HEK293 (cell line): ENCODE measurements around the gene VIPR2.

Experiments
- CTCF ChIA-PET: fragments of 350-600 bp; formaldehyde crosslinking; extraction: SDS; loops from one replicate; lab custom pipeline; 2021; ENCODE audit warnings: antibody characterized with exemption; lab: Yijun Ruan, JAX
- POLR2A ChIA-PET: fragments of 300-600 bp; formaldehyde crosslinking; extraction: SDS; loops from one replicate; lab custom pipeline; 2020; ENCODE audit warnings: antibody characterized with exemption, inconsistent platforms; lab: Yijun Ruan, JAX
- H3K27ac ChIP-seq: fragments of 200-500 bp; sonication (Bioruptor generic); 2 replicates; pipeline ENCODE4 v1.5.1; 2014; ENCODE audit warnings: low read depth, low read length, control low read depth, inconsistent platforms; ENCODE audit errors: extremely low read depth
- H3K36me3 ChIP-seq, 2 experiments: fragments of 200-500 bp in 1 of 2; sonication (Bioruptor generic) in 1 of 2; 1 replicate in 1 of 2; 2 replicates in 1 of 2; pipeline ENCODE4 v1.5.1; 2014 to 2017; ENCODE audit warnings: inconsistent platforms in 2 of 2, low read length in 2 of 2; ENCODE audit not compliant: control insufficient read depth in 2 of 2, insufficient read depth in 1 of 2
- H3K4me1 ChIP-seq: fragments of 200-500 bp; sonication (Bioruptor generic); 2 replicates; pipeline ENCODE4 v1.5.1; 2014; ENCODE audit warnings: mild to moderate bottlenecking, low read length, inconsistent platforms; ENCODE audit not compliant: control insufficient read depth, insufficient read depth
- H3K4me3 ChIP-seq: 2 replicates; pipeline ENCODE4 v1.5.1; 2011; ENCODE audit warnings: low read depth, mild to moderate bottlenecking, control low read depth, low read length, moderate library complexity
- H3K9me3 ChIP-seq: fragments of 200-500 bp; sonication (Bioruptor generic); 2 replicates; pipeline ENCODE4 v1.5.1; 2014; ENCODE audit warnings: low read depth, low read length, inconsistent platforms; ENCODE audit not compliant: control insufficient read depth, insufficient read depth
- HOXD13 ChIP-seq: sonication (generic); formaldehyde crosslinking; IDR thresholded peaks from 2 replicates; pipeline ENCODE4 v1.8.0; 2022; ENCODE audit warnings: missing genetic modification reagents, borderline replicate concordance
- OVOL3 ChIP-seq: fragments of 450-650 bp; formaldehyde crosslinking; IDR thresholded peaks from 2 replicates; pipeline ENCODE4 v1.5.1; 2016; ENCODE audit warnings: missing biosample characterization, missing genetic modification characterization
- PRDM6 ChIP-seq: fragments of 450-650 bp; formaldehyde crosslinking; IDR thresholded peaks from 2 replicates; pipeline ENCODE4 v1.5.1; 2017; ENCODE audit warnings: missing biosample characterization, missing genetic modification characterization
- SCRT2 ChIP-seq: fragments of 450-650 bp; formaldehyde crosslinking; IDR thresholded peaks from 2 replicates; pipeline ENCODE4 v1.5.1; 2016; ENCODE audit warnings: missing biosample characterization, missing genetic modification characterization
- YY1 ChIP-seq: fragments of 450-650 bp; formaldehyde crosslinking; IDR thresholded peaks from 2 replicates; pipeline ENCODE4 v1.5.1; 2018; ENCODE audit warnings: missing biosample characterization, missing genetic modification characterization
- ZBTB48 ChIP-seq: fragments of 450-650 bp; formaldehyde crosslinking; IDR thresholded peaks from 2 replicates; pipeline ENCODE4 v1.5.1; 2016; ENCODE audit warnings: missing biosample characterization, missing genetic modification characterization
- ZFP3 ChIP-seq: fragments of 450-650 bp; formaldehyde crosslinking; IDR thresholded peaks from 2 replicates; pipeline ENCODE4 v1.5.1; 2016; ENCODE audit warnings: low read depth, missing biosample characterization, missing genetic modification characterization
- ZNF121 ChIP-seq: fragments of 450-650 bp; formaldehyde crosslinking; IDR thresholded peaks from 2 replicates; pipeline ENCODE4 v1.5.1; 2016; ENCODE audit warnings: missing biosample characterization, missing genetic modification characterization
- ZNF26 ChIP-seq: fragments of 450-650 bp; formaldehyde crosslinking; IDR thresholded peaks from 2 replicates; pipeline ENCODE4 v1.5.1; 2016; ENCODE audit warnings: missing biosample characterization, missing genetic modification characterization
- ZNF473 ChIP-seq: fragments of 450-650 bp; formaldehyde crosslinking; IDR thresholded peaks from 2 replicates; pipeline ENCODE4 v1.5.1; 2017; ENCODE audit warnings: missing biosample characterization, missing genetic modification characterization
- ZNF521 ChIP-seq: fragments of 450-650 bp; formaldehyde crosslinking; IDR thresholded peaks from 2 replicates; pipeline ENCODE4 v1.5.1; 2017; ENCODE audit warnings: missing biosample characterization, mild to moderate bottlenecking, missing genetic modification characterization
- ZNF596 ChIP-seq: fragments of 450-650 bp; IDR thresholded peaks from 2 replicates; pipeline ENCODE4 v1.5.0; 2018; ENCODE audit warnings: missing biosample characterization, mild to moderate bottlenecking, missing genetic modification characterization, moderate library complexity
- ZNF610 ChIP-seq: fragments of 450-650 bp; formaldehyde crosslinking; IDR thresholded peaks from 2 replicates; pipeline ENCODE4 v1.5.1; 2016; ENCODE audit warnings: missing biosample characterization, missing genetic modification characterization, borderline replicate concordance
- ZNF701 ChIP-seq: fragments of 450-650 bp; formaldehyde crosslinking; IDR thresholded peaks from 2 replicates; pipeline ENCODE4 v1.5.1; 2016; ENCODE audit warnings: missing biosample characterization, missing genetic modification characterization
- ZNF707 ChIP-seq: fragments of 450-650 bp; formaldehyde crosslinking; IDR thresholded peaks from 2 replicates; pipeline ENCODE4 v1.5.1; 2016; ENCODE audit warnings: missing biosample characterization, missing genetic modification characterization
- TF ChIP-seq, protein P1 (sequence below): fragments of 450-650 bp; formaldehyde crosslinking; IDR thresholded peaks from 2 replicates; pipeline ENCODE4 v1.5.1; 2016; ENCODE audit warnings: missing biosample characterization, missing genetic modification characterization
- TF ChIP-seq, protein P2 (sequence below): fragments of 450-650 bp; formaldehyde crosslinking; IDR thresholded peaks from 2 replicates; pipeline ENCODE4 v1.5.1; 2017; ENCODE audit warnings: missing biosample characterization, mild to moderate bottlenecking, missing genetic modification characterization, moderate library complexity
- TF ChIP-seq, protein P3 (sequence below): fragments of 450-650 bp; formaldehyde crosslinking; IDR thresholded peaks from 2 replicates; pipeline ENCODE4 v1.5.1; 2016; ENCODE audit warnings: missing biosample characterization, missing genetic modification characterization
- TF ChIP-seq, protein P4 (sequence below): fragments of 450-650 bp; formaldehyde crosslinking; IDR thresholded peaks from 2 replicates; pipeline ENCODE4 v1.5.1; 2016; ENCODE audit warnings: missing biosample characterization, missing genetic modification characterization
- TF ChIP-seq, protein P5 (sequence below): fragments of 450-650 bp; formaldehyde crosslinking; IDR thresholded peaks from 2 replicates; pipeline ENCODE4; 2016; ENCODE audit warnings: missing biosample characterization, missing genetic modification characterization

VIPR2 gene

DNA sequence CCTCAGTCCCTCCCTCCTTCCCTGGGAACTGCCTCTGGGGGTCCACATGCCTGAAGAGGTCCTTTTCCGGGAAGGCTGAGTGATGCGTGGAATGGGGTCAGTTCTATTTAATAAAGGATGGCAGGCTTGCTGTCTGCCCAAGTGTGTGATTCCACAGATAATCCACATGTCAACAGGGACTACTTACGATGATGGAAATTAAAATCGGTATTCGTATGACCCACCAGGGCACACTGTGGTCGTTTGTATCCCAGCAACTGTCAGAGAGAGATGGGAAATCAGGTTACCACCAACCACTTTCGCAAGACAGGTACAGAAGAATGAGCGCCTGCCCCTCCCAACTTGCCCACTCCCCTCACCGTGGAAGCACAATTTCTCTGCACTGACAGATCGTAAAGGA lies 110.3 kb downstream of the VIPR2 start:
- Histone ChIP-seq H3K4me1 (no peaks in the 10 kb centered on the region), H3K4me3 (no peak overlapping the region), H3K27ac (no peak overlapping the region), H3K9me3 (no peaks in the 10 kb centered on the region), H3K36me3 (no peaks in the 10 kb centered on the region)
- ChIA-PET POLR2A (no interaction called here), CTCF (no interaction called here)
- TF ChIP-seq OVOL3 (tag by site-specific recombination): no peak
- no peak for TF ChIP-seq ZNF701
- no peak for TF ChIP-seq ZNF521
- no peak for TF ChIP-seq ZNF707 (tag by site-specific recombination)
- no peak for TF ChIP-seq ZNF596 (tag by site-specific recombination)
- TF ChIP-seq SCRT2 (tag by site-specific recombination): no peak
- TF ChIP-seq YY1 (tag by site-specific recombination): no peak
- TF ChIP-seq, protein P1, sequence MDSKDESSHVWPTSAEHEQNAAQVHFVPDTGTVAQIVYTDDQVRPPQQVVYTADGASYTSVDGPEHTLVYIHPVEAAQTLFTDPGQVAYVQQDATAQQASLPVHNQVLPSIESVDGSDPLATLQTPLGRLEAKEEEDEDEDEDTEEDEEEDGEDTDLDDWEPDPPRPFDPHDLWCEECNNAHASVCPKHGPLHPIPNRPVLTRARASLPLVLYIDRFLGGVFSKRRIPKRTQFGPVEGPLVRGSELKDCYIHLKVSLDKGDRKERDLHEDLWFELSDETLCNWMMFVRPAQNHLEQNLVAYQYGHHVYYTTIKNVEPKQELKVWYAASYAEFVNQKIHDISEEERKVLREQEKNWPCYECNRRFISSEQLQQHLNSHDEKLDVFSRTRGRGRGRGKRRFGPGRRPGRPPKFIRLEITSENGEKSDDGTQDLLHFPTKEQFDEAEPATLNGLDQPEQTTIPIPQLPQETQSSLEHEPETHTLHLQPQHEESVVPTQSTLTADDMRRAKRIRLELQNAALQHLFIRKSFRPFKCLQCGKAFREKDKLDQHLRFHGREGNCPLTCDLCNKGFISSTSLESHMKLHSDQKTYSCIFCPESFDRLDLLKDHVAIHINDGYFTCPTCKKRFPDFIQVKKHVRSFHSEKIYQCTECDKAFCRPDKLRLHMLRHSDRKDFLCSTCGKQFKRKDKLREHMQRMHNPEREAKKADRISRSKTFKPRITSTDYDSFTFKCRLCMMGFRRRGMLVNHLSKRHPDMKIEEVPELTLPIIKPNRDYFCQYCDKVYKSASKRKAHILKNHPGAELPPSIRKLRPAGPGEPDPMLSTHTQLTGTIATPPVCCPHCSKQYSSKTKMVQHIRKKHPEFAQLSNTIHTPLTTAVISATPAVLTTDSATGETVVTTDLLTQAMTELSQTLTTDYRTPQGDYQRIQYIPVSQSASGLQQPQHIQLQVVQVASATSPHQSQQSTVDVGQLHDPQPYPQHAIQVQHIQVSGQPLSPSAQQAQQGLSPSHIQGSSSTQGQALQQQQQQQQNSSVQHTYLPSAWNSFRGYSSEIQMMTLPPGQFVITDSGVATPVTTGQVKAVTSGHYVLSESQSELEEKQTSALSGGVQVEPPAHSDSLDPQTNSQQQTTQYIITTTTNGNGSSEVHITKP: no peak
- TF ChIP-seq ZNF121 (tag by site-specific recombination): no peak
- no peak for TF ChIP-seq ZFP3
- TF ChIP-seq, protein P2, sequence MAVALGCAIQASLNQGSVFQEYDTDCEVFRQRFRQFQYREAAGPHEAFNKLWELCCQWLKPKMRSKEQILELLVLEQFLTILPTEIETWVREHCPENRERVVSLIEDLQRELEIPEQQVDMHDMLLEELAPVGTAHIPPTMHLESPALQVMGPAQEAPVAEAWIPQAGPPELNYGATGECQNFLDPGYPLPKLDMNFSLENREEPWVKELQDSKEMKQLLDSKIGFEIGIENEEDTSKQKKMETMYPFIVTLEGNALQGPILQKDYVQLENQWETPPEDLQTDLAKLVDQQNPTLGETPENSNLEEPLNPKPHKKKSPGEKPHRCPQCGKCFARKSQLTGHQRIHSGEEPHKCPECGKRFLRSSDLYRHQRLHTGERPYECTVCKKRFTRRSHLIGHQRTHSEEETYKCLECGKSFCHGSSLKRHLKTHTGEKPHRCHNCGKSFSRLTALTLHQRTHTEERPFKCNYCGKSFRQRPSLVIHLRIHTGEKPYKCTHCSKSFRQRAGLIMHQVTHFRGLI (tag by site-specific recombination): no peak
- TF ChIP-seq, protein P3, sequence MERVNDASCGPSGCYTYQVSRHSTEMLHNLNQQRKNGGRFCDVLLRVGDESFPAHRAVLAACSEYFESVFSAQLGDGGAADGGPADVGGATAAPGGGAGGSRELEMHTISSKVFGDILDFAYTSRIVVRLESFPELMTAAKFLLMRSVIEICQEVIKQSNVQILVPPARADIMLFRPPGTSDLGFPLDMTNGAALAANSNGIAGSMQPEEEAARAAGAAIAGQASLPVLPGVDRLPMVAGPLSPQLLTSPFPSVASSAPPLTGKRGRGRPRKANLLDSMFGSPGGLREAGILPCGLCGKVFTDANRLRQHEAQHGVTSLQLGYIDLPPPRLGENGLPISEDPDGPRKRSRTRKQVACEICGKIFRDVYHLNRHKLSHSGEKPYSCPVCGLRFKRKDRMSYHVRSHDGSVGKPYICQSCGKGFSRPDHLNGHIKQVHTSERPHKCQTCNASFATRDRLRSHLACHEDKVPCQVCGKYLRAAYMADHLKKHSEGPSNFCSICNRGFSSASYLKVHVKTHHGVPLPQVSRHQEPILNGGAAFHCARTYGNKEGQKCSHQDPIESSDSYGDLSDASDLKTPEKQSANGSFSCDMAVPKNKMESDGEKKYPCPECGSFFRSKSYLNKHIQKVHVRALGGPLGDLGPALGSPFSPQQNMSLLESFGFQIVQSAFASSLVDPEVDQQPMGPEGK: no peak
- TF ChIP-seq HOXD13: no peak

DNA sequence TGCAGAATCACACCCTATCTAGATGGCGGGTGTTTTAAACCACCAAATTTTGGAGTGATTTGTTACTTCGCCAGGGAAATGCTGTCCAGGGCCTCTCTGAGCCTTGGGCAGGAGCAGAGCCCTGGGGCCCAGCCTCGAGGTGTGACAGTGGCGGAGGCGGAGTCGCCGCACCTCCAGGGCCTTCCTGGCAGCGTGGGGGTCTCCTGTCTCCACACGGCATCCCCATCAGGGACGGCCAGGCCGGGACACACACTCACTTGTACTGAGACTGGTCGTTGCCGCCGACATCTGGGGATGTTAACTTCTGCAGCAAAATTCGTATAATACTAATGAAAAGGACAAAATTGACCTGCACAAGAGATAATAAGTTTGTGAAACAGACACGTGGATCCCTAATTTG lies 110.7 kb downstream of the VIPR2 start:
- no peak overlapping the region for H3K27ac ChIP-seq
- H3K9me3 ChIP-seq: no peaks in the 10 kb centered on the region
- no peaks in the 10 kb centered on the region for H3K36me3 ChIP-seq
- no peak for TF ChIP-seq ZNF473 (tag by site-specific recombination)
- TF ChIP-seq, protein P4, sequence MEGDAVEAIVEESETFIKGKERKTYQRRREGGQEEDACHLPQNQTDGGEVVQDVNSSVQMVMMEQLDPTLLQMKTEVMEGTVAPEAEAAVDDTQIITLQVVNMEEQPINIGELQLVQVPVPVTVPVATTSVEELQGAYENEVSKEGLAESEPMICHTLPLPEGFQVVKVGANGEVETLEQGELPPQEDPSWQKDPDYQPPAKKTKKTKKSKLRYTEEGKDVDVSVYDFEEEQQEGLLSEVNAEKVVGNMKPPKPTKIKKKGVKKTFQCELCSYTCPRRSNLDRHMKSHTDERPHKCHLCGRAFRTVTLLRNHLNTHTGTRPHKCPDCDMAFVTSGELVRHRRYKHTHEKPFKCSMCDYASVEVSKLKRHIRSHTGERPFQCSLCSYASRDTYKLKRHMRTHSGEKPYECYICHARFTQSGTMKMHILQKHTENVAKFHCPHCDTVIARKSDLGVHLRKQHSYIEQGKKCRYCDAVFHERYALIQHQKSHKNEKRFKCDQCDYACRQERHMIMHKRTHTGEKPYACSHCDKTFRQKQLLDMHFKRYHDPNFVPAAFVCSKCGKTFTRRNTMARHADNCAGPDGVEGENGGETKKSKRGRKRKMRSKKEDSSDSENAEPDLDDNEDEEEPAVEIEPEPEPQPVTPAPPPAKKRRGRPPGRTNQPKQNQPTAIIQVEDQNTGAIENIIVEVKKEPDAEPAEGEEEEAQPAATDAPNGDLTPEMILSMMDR (tag by site-specific recombination): no peak
- no peak overlapping the region for H3K4me3 ChIP-seq
- CTCF ChIA-PET: no interaction called here
- H3K4me1 ChIP-seq: no peaks in the 10 kb centered on the region
- POLR2A ChIA-PET: no interaction called here

DNA sequence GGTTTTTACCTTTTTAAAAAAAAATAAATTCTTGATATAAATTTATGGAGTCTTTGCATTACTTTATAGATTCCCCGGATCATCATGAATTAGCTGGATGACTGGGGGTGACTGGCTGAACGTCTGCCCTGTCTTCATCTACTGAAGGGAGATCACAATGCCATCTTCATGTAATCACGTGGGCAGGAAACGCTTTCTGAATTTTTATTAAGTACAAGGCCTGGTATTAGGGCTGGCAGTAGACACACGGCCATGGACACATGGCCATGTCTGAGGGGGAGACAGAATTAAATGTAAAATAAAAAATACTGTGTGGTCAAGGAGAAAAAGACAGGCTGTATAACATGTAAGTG lies 111.2 kb downstream of the VIPR2 start:
- no peak overlapping the region for H3K27ac ChIP-seq
- ChIA-PET POLR2A (no interaction called here), CTCF (no interaction called here)
- no peak overlapping the region for H3K4me3 ChIP-seq
- no peaks in the 10 kb centered on the region for H3K9me3 ChIP-seq
- no peaks in the 10 kb centered on the region for H3K36me3 ChIP-seq
- no peaks in the 10 kb centered on the region for H3K4me1 ChIP-seq
- TF ChIP-seq ZNF26 (tag by site-specific recombination) (no peak), ZBTB48 (tag by site-specific recombination) (no peak), PRDM6 (no peak), ZNF610 (tag by site-specific recombination) (no peak)
- TF ChIP-seq, protein P5, sequence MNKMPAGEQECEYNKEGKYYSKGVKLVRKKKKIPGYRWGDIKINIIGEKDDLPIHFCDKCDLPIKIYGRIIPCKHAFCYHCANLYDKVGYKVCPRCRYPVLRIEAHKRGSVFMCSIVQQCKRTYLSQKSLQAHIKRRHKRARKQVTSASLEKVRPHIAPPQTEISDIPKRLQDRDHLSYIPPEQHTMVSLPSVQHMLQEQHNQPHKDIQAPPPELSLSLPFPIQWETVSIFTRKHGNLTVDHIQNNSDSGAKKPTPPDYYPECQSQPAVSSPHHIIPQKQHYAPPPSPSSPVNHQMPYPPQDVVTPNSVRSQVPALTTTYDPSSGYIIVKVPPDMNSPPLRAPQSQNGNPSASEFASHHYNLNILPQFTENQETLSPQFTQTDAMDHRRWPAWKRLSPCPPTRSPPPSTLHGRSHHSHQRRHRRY (tag by site-specific recombination): no peak
